Fibroblast of lung (primary cell): Measurements from ENCODE around the gene PDE4D. TPM values are rescaled to one million over a fixed set of nuclear protein-coding genes. Genes with fewer than 3 reads are reported as not detected.
A peak's percentile ranks its signal among the peaks of the same experiment; 100 is the strongest.

Experiments used
- DNase-seq, 2 donors: peaks; one replicate each; pipeline versions ENCODE4 v3.0.0 to v3.0.0-alpha.2; 2010; ENCODE audit warnings: low read depth in 2 of 2
- H2AFZ ChIP-seq: 2 replicates; pipeline ENCODE4 v1.5.1; 2012; ENCODE audit warnings: low read length, control low read depth, inconsistent platforms
- H3K27ac ChIP-seq: 2 replicates; pipeline ENCODE4 v1.5.1; 2011; ENCODE audit warnings: low read length, control low read depth; ENCODE audit not compliant: insufficient read depth
- H3K27me3 ChIP-seq: 2 replicates; pipeline ENCODE4 v1.5.1; 2011; ENCODE audit warnings: mild to moderate bottlenecking, low read length; ENCODE audit not compliant: control insufficient read depth, insufficient read depth
- H3K36me3 ChIP-seq: 2 replicates; pipeline ENCODE4 v1.5.1; 2011; ENCODE audit warnings: low read length; ENCODE audit not compliant: control insufficient read depth, insufficient read depth
- H3K4me1 ChIP-seq: 2 replicates; pipeline ENCODE4 v1.5.1; 2011; ENCODE audit warnings: low read length; ENCODE audit not compliant: control insufficient read depth, insufficient read depth; ENCODE audit errors: extremely low read depth
- H3K4me2 ChIP-seq: 2 replicates; pipeline ENCODE4 v1.5.1; 2011; ENCODE audit warnings: low read length, control low read depth; ENCODE audit not compliant: insufficient read depth; ENCODE audit errors: extremely low read depth
- H3K4me3 ChIP-seq, 4 experiments: fragments of 200-600 bp in 1 of 4; sonication (generic) in 1 of 4; replicated peaks in 1 of 4; 2 replicates each; pipeline ENCODE4 v1.5.1; 2011 to 2016; ENCODE audit warnings: low read length in 4 of 4, low read depth in 3 of 4, mild to moderate bottlenecking in 3 of 4, control low read depth in 2 of 4, inconsistent platforms in 1 of 4, mixed read lengths in 1 of 4; ENCODE audit not compliant: insufficient read depth in 1 of 4; ENCODE audit errors: control extremely low read depth in 1 of 4
- H3K79me2 ChIP-seq: 2 replicates; pipeline ENCODE4 v1.5.1; 2012; ENCODE audit warnings: mild to moderate bottlenecking, low read length, inconsistent platforms; ENCODE audit not compliant: control insufficient read depth, insufficient read depth
- H3K9ac ChIP-seq: 2 replicates; pipeline ENCODE4 v1.5.1; 2011; ENCODE audit warnings: mild to moderate bottlenecking, low read length, control low read depth; ENCODE audit not compliant: insufficient read depth
- H3K9me3 ChIP-seq: 2 replicates; pipeline ENCODE4 v1.5.1; 2012; ENCODE audit warnings: low read depth, low read length; ENCODE audit not compliant: control insufficient read depth, insufficient read depth
- H4K20me1 ChIP-seq: 2 replicates; pipeline ENCODE4 v1.5.1; 2011; ENCODE audit warnings: low read length; ENCODE audit not compliant: control insufficient read depth, insufficient read depth; ENCODE audit errors: extremely low read depth
- EZH2 ChIP-seq: IDR thresholded peaks from 2 replicates; pipeline ENCODE4 v1.5.1; 2012; ENCODE audit warnings: low read length, control low read depth, mild to moderate bottlenecking; ENCODE audit errors: missing control alignments
- polyA plus RNA-seq, 2 donors: library from polyadenylated mRNA; depleted of rRNA in 1 of 2; stranded (reverse) in 1 of 2; unstranded in 1 of 2; fragments of >200 nt; gene quantifications; 2 replicates each; pipeline ENCODE4 v1.2.1, GENCODE V29; 2011 to 2012; ENCODE audit warnings: missing spikeins in 1 of 2
- total RNA-seq: library from RNA; depleted of rRNA; stranded (reverse); fragments of >200 nt; gene quantifications from 2 replicates; pipeline ENCODE4 v1.2.1, GENCODE V29; 2014
- TF ChIP-seq, protein P1 (sequence below), 2 donors: IDR thresholded peaks in 1 of 2; conservative IDR thresholded peaks in 1 of 2; 1 replicate in 1 of 2; 2 replicates in 1 of 2; pipeline ENCODE4 v1.5.1; 2011 to 2012; ENCODE audit warnings: low read length in 2 of 2, control low read depth in 1 of 2, inconsistent platforms in 1 of 2, low read depth in 1 of 2, mild to moderate bottlenecking in 1 of 2

PDE4D gene
- total and polyA plus RNA-seq, 2 donors (not counting 1 experiment from before 2014, with no cell fraction given): 2.1 to 8.3 TPM

DNA sequence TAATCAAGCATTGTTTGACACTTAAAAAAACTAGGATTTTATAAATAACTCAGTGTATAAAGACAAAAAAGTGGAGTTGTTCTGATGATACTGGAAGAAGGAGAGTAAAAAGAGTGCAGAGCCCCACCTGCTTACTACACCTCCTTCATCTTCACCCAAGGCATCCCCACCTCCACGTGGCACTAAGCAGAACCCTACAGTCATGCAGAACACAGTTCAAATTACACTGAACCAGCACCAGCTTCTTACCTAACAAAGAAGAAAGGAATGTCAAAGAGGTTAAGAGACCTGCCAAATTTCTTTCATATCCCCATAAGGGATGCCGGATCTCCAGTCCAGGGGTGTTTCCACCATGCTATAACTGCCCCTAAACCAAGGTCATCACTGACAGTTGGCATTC, 55.5 kb downstream of the PDE4D start:
- Histone ChIP-seq H3K79me2 (no peaks in the 10 kb centered on the region), H4K20me1 (no peaks in the 10 kb centered on the region), H3K4me3 (no peak overlapping the region), H3K27me3 (no peaks in the 10 kb centered on the region), H3K4me1 (no peaks in the 10 kb centered on the region), H3K4me2 (no peak overlapping the region), H3K9me3 (no peaks in the 10 kb centered on the region), H3K27ac (no peak overlapping the region), H3K36me3 (no peaks in the 10 kb centered on the region), H3K9ac (no peak overlapping the region), H2AFZ (no peak overlapping the region)
- no peak for DNase-seq
- no peak for TF ChIP-seq EZH2
- TF ChIP-seq, protein P1, sequence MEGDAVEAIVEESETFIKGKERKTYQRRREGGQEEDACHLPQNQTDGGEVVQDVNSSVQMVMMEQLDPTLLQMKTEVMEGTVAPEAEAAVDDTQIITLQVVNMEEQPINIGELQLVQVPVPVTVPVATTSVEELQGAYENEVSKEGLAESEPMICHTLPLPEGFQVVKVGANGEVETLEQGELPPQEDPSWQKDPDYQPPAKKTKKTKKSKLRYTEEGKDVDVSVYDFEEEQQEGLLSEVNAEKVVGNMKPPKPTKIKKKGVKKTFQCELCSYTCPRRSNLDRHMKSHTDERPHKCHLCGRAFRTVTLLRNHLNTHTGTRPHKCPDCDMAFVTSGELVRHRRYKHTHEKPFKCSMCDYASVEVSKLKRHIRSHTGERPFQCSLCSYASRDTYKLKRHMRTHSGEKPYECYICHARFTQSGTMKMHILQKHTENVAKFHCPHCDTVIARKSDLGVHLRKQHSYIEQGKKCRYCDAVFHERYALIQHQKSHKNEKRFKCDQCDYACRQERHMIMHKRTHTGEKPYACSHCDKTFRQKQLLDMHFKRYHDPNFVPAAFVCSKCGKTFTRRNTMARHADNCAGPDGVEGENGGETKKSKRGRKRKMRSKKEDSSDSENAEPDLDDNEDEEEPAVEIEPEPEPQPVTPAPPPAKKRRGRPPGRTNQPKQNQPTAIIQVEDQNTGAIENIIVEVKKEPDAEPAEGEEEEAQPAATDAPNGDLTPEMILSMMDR (conservative IDR thresholded peaks at IDR 0.05 in 1 of 2, IDR thresholded peaks at IDR 0.05 in 1 of 2; ENCODE audit: low read depth in 1 of 2, low read length in 2 of 2): no peak

GRCh38 chr5:59837071-59837470, 56.5 kb downstream of the PDE4D start:
- no peaks in the 10 kb centered on the region for H3K27me3 ChIP-seq
- no peak overlapping the region for H3K9ac ChIP-seq
- TF ChIP-seq, protein P1 (conservative IDR thresholded peaks at IDR 0.05 in 1 of 2, IDR thresholded peaks at IDR 0.05 in 1 of 2; ENCODE audit: low read depth in 1 of 2, low read length in 2 of 2): no peak
- TF ChIP-seq EZH2: no peak
- no peak for DNase-seq
- no peak overlapping the region for H3K27ac ChIP-seq
- no peak overlapping the region for H3K4me3 ChIP-seq
- no peak overlapping the region for H3K4me2 ChIP-seq
- no peak overlapping the region for H2AFZ ChIP-seq
- H3K36me3 ChIP-seq: no peaks in the 10 kb centered on the region
- no peaks in the 10 kb centered on the region for H4K20me1 ChIP-seq
- H3K9me3 ChIP-seq: no peaks in the 10 kb centered on the region
- no peaks in the 10 kb centered on the region for H3K79me2 ChIP-seq
- H3K4me1 ChIP-seq: no peaks in the 10 kb centered on the region

GRCh38 chr5:59835800-59836199, 57.7 kb downstream of the PDE4D start:
- Histone ChIP-seq H3K4me1 (no peaks in the 10 kb centered on the region), H3K9me3 (no peaks in the 10 kb centered on the region), H2AFZ (no peak overlapping the region), H3K79me2 (no peaks in the 10 kb centered on the region), H3K9ac (no peak overlapping the region), H3K36me3 (no peaks in the 10 kb centered on the region), H3K4me3 (no peak overlapping the region), H3K4me2 (no peak overlapping the region), H4K20me1 (no peaks in the 10 kb centered on the region), H3K27ac (no peak overlapping the region), H3K27me3 (no peaks in the 10 kb centered on the region)
- peak in 1 of 2 donors; percentile 85 for DNase-seq
- TF ChIP-seq, protein P1 (conservative IDR thresholded peaks at IDR 0.05 in 1 of 2, IDR thresholded peaks at IDR 0.05 in 1 of 2; ENCODE audit: low read depth in 1 of 2, low read length in 2 of 2): no peak
- no peak for TF ChIP-seq EZH2
